GM12878 (cell line): Measurements from ENCODE around the gene GCNT1. TPM values are rescaled to one million over a fixed set of nuclear protein-coding genes. Genes with fewer than 3 reads are reported as not detected.

ENCODE experiments used
- ATAC-seq: fragments of 200-7000 bp; cut with Tn5 transposase; 3 replicates; pipeline ENCODE4 v1.9.1; 2020; ENCODE audit warnings: mild to moderate bottlenecking, moderate library complexity
- BruUV-seq: library from RNA; stranded (reverse); fragments of 400-500 nt; replicated peaks from 2 replicates; lab custom pipeline; 2021; lab: Mats Ljungman, UMichigan
- CTCF ChIA-PET: fragments of 300-600 bp; sonication (Branson Sonifier 250); formaldehyde crosslinking; extraction: SDS; loops from one replicate; lab custom pipeline; 2021; ENCODE audit warnings: inconsistent platforms; lab: Yijun Ruan, JAX
- POLR2A ChIA-PET: fragments of 350-600 bp; formaldehyde crosslinking; extraction: SDS; loops from one replicate; lab custom pipeline; 2021; ENCODE audit warnings: inconsistent platforms; lab: Charles Lee
- RAD21 ChIA-PET: fragments of 300-600 bp; sonication (Branson Sonifier 250); formaldehyde crosslinking; loops from one replicate; lab custom pipeline; 2023; ENCODE audit warnings: antibody characterized with exemption; ENCODE audit not compliant: unreplicated experiment; lab: Charles Lee
- SMC1A ChIA-PET: fragments of 300-600 bp; sonication (Branson Sonifier 250); formaldehyde crosslinking; loops from one replicate; lab custom pipeline; 2023; ENCODE audit not compliant: unreplicated experiment, uncharacterized antibody; lab: Charles Lee
- DNase-seq: peaks from one replicate; pipeline ENCODE4 v3.0.0-alpha.2; 2011; ENCODE audit warnings: low read depth, low spot score
- FAIRE-seq: peaks from 3 replicates; lab custom pipeline; 2011; peaks lifted over from hg19 to GRCh38; lab: Jason Lieb, UNC
- H2AFZ ChIP-seq: 2 replicates; pipeline ENCODE4 v1.6.0; 2011; ENCODE audit warnings: low read depth, low read length, control low read depth; ENCODE audit not compliant: control insufficient read depth
- H3K27ac ChIP-seq: 2 replicates; pipeline ENCODE4 v1.5.1; 2011; ENCODE audit warnings: control low read depth; ENCODE audit not compliant: control insufficient read depth, insufficient read depth
- H3K27me3 ChIP-seq, 2 experiments: replicated peaks in 1 of 2; 2 replicates each; pipeline versions ENCODE4 v1.6.0 to v1.6.1; 2011; ENCODE audit warnings: low read length in 1 of 2; ENCODE audit not compliant: control insufficient read depth in 2 of 2, insufficient read depth in 2 of 2
- H3K36me3 ChIP-seq, 2 experiments: 2 replicates each; pipeline ENCODE4 v1.5.1; 2011; ENCODE audit warnings: low read length in 1 of 2; ENCODE audit not compliant: control insufficient read depth in 2 of 2, insufficient read depth in 2 of 2
- H3K4me1 ChIP-seq: 2 replicates; pipeline ENCODE4 v1.6.1; 2011; ENCODE audit warnings: mild to moderate bottlenecking, low read length, moderate library complexity, mixed read lengths; ENCODE audit not compliant: control insufficient read depth, insufficient read depth
- H3K4me2 ChIP-seq: 2 replicates; pipeline ENCODE4 v1.6.0; 2011; ENCODE audit warnings: control low read depth; ENCODE audit not compliant: control insufficient read depth, insufficient read depth
- H3K4me3 ChIP-seq: fragments of 200-600 bp; sonication (generic); 2 replicates; pipeline ENCODE4 v1.5.1; 2016
- H3K79me2 ChIP-seq: 2 replicates; pipeline ENCODE4 v1.6.0; 2011; ENCODE audit warnings: low read length; ENCODE audit not compliant: control insufficient read depth, insufficient read depth
- H3K9ac ChIP-seq: 2 replicates; pipeline ENCODE4 v1.8.0; 2011; ENCODE audit warnings: low read length, control low read depth, mixed read lengths; ENCODE audit not compliant: control insufficient read depth, insufficient read depth
- H3K9me3 ChIP-seq: replicated peaks from 3 replicates; pipeline ENCODE4 v1.5.1; 2011; ENCODE audit warnings: mild to moderate bottlenecking, low read length; ENCODE audit not compliant: control insufficient read depth, insufficient read depth
- H4K20me1 ChIP-seq: 2 replicates; pipeline ENCODE4 v1.6.0; 2011; ENCODE audit not compliant: control insufficient read depth, insufficient read depth
- ASH2L ChIP-seq: fragments of 300-600, 200-600 bp; sonication (generic); IDR thresholded peaks from 2 replicates; pipeline ENCODE4 v1.6.1; 2017; ENCODE audit warnings: low read depth, mild to moderate bottlenecking, borderline replicate concordance
- CBFB ChIP-seq: IDR thresholded peaks from 2 replicates; pipeline ENCODE4 v1.6.1; 2016; ENCODE audit warnings: antibody characterized with exemption, low read depth
- HDAC2 ChIP-seq: fragments of 200-600 bp; sonication (generic); IDR thresholded peaks from 2 replicates; pipeline ENCODE4 v1.6.1; 2017
- MEF2A ChIP-seq: IDR thresholded peaks from 2 replicates; pipeline ENCODE4 v1.6.1; 2011; ENCODE audit warnings: low read depth, mild to moderate bottlenecking, low read length, moderate library complexity; ENCODE audit not compliant: insufficient read depth
- NKRF ChIP-seq: fragments of 450-650 bp; conservative IDR thresholded peaks from 2 replicates; pipeline ENCODE4 v1.6.1; 2017; ENCODE audit warnings: mild to moderate bottlenecking, moderate library complexity
- SIX5 ChIP-seq: IDR thresholded peaks from 2 replicates; pipeline ENCODE4 v1.6.1; 2011; ENCODE audit warnings: mild to moderate bottlenecking, low read depth, low read length, moderate library complexity; ENCODE audit not compliant: severe bottlenecking
- SMAD1 ChIP-seq: fragments of 450-650 bp; IDR thresholded peaks from 2 replicates; pipeline ENCODE4 v1.6.1; 2018; ENCODE audit warnings: mild to moderate bottlenecking, low read depth; ENCODE audit not compliant: partially characterized antibody
- SREBF1 ChIP-seq: IDR thresholded peaks from 2 replicates; pipeline ENCODE4 v1.6.1; 2012; ENCODE audit warnings: mild to moderate bottlenecking, low read length
- TBL1XR1 ChIP-seq: IDR thresholded peaks from 2 replicates; pipeline ENCODE4 v1.6.1; 2012; ENCODE audit warnings: low read depth, low read length, improper control_type of control experiment
- TCF12 ChIP-seq: IDR thresholded peaks from 2 replicates; pipeline ENCODE4 v1.6.1; 2011; ENCODE audit warnings: low read depth, mild to moderate bottlenecking, low read length
- TCF7 ChIP-seq: IDR thresholded peaks from 2 replicates; pipeline ENCODE4 v1.6.1; 2014; ENCODE audit warnings: antibody characterized with exemption, borderline replicate concordance
- ZBTB33 ChIP-seq: fragments of 450-650 bp; IDR thresholded peaks from 2 replicates; pipeline ENCODE4 v1.6.1; 2017; ENCODE audit warnings: mild to moderate bottlenecking
- ZBTB40 ChIP-seq: fragments of 450-650 bp; IDR thresholded peaks from 2 replicates; pipeline ENCODE4 v1.6.1; 2016; ENCODE audit warnings: mild to moderate bottlenecking, moderate library complexity, borderline replicate concordance
- ZNF274 ChIP-seq: IDR thresholded peaks from one replicate; pipeline ENCODE4 v1.8.0; 2011; ENCODE audit not compliant: insufficient read length, insufficient read depth
- ZZZ3 ChIP-seq: IDR thresholded peaks from 2 replicates; pipeline ENCODE4 v1.6.1; 2011; ENCODE audit warnings: low read depth; ENCODE audit not compliant: control insufficient read depth, insufficient read length
- WGBS: methylation state at CpG from one replicate; pipeline ENCODE4 v1.1.6; 2016; ENCODE audit warnings: low lambda C conversion rate; ENCODE audit not compliant: insufficient replicate concordance, insufficient coverage; ENCODE audit errors: missing lambda C conversion rate; 5-methylcytosine and 5-hydroxymethylcytosine counted together
- in situ Hi-C: fragments of 300-500 bp; cut with MboI; formaldehyde crosslinking; loops from 9 replicates; pipeline ENCODE4 v1.14.3; 2018; ENCODE audit warnings: mixed read lengths
- intact Hi-C: fragments of 100-400 bp; cut with micrococcal nuclease; formaldehyde crosslinking; loops from one replicate; pipeline ENCODE4 v1.14.2; 2022; ENCODE audit not compliant: unreplicated experiment
- polyA plus RNA-seq, 11 experiments: library from polyadenylated mRNA; depleted of rRNA in 4 of 11; unstranded in 6 of 11; stranded (reverse) in 5 of 11; fragments of >200 nt; fragmentation: Nextera tagmentation in 4 of 11; fragmentation: Illumina TruSeq in 1 of 11; extraction: Ambion mirVana in 4 of 11; extraction: Trizol in 1 of 11; gene quantifications; 1 replicate in 1 of 11; 2 replicates in 10 of 11; pipeline versions ENCODE4 v1.2.1 to v1.2.3, GENCODE V29; 2011 to 2016; ENCODE audit warnings: inconsistent platforms in 2 of 11, missing spikeins in 2 of 11, low read depth in 1 of 11
- total RNA-seq, 4 experiments: library from RNA; depleted of rRNA in 3 of 4; stranded (reverse); fragments of >200 nt in 3 of 4; fragmentation: Illumina TruSeq in 1 of 4; extraction: Trizol in 1 of 4; gene quantifications; 2 replicates each; pipeline versions ENCODE4 v1.2.1 to v1.2.3, GENCODE V29; 2013 to 2021

Gene GCNT1
- total and polyA plus RNA-seq, 10 of the 15 experiments (the other 5 are each of a cell fraction or from before 2014, with no cell fraction given) = 2.8 to 17.8 (median 7.1) TPM

- ChIA-PET POLR2A (no interaction called here), CTCF (interaction anchor here (1.4 kb wide), 1 partner anchor 204 kb away, joined by 4 read pairs; no protein-coding TSS in a partner anchor), SMC1A (no interaction called here), RAD21 (no interaction called here)
- in situ Hi-C loops = no loop called here
- TF ChIP-seq TCF7 = no peak
- TF ChIP-seq TCF12 = no peak
- TF ChIP-seq ASH2L = no peak
- no peak for TF ChIP-seq ZBTB40
- TF ChIP-seq CBFB = no peak
- no peak for TF ChIP-seq ZBTB33
- no peak for TF ChIP-seq ZZZ3
- no peak for TF ChIP-seq HDAC2
- no peak for TF ChIP-seq ZNF274
- no peak for TF ChIP-seq MEF2A
- no peak for TF ChIP-seq NKRF
- no peak for TF ChIP-seq SMAD1
- TF ChIP-seq SREBF1 = no peak
- TF ChIP-seq TBL1XR1 = no peak
- no peak for TF ChIP-seq SIX5
- ATAC-seq = no peak
- H3K9ac ChIP-seq = no peak overlapping the region
- intact Hi-C loops = no loop called here
- H3K79me2 ChIP-seq = no peaks in the 10 kb centered on the region
- no peak overlapping the region for H3K4me2 ChIP-seq
- H3K27me3 ChIP-seq = no peaks in the 10 kb centered on the region
- H3K4me1 ChIP-seq = peaks cover 7% of the 10 kb centered on the region; the same call in 1 of the 2 replicates
- no peaks in the 10 kb centered on the region for H3K9me3 ChIP-seq
- H4K20me1 ChIP-seq = no peaks in the 10 kb centered on the region
- BruUV-seq = no TSS peak
- FAIRE-seq = no peak
- no peaks in the 10 kb centered on the region for H3K36me3 ChIP-seq
- no peak overlapping the region for H3K27ac ChIP-seq
- H3K4me3 ChIP-seq = no peak overlapping the region
- no peak for DNase-seq
- 100% methylated on average over 4 of the region's 4 CpGs for WGBS
- no peak overlapping the region for H2AFZ ChIP-seq
Observed at GRCh38 chr9:76453785-76454184, 5.2 kb upstream of the GCNT1 start.
